ENCODE measurements around the gene PDE11A. TPM values are rescaled to one million over a fixed set of nuclear protein-coding genes. Genes with fewer than 3 reads are reported as not detected.

Gene PDE11A
- total RNA-seq, 1 experiment from 2014 or later, result 0.61 TPM

GRCh38 chr2:177783835-177784744 lies 288.5 kb downstream of the PDE11A start (continued):
- TF ChIP-seq EZH2phosphoT487 (IDR thresholded peaks at IDR 0.05; ENCODE audit: borderline replicate concordance) (no peak), ELF1 (IDR thresholded peaks at IDR 0.05; ENCODE audit: borderline replicate concordance, low read depth) (no peak), POLR2AphosphoS5 (IDR thresholded peaks at IDR 0.05; ENCODE audit: low read depth, low read length) (no peak), ZBTB33 (IDR thresholded peaks at IDR 0.05; ENCODE audit: extremely low read depth, insufficient replicate concordance, low read length) (no peak), SIN3A (IDR thresholded peaks at IDR 0.05; ENCODE audit: low read depth) (no peak), JUND (IDR thresholded peaks at IDR 0.05) (no peak), MAX (IDR thresholded peaks at IDR 0.05) (no peak), SRF (IDR thresholded peaks at IDR 0.05; ENCODE audit: low read depth) (no peak), YY1 (IDR thresholded peaks at IDR 0.05; ENCODE audit: extremely low read depth, insufficient replicate concordance, low read depth, low read length) (no peak), ATF3 (IDR thresholded peaks at IDR 0.05) (no peak), EGR1 (IDR thresholded peaks at IDR 0.05; ENCODE audit: low read depth) (no peak)

GRCh38 chr2:177783091-177783490 lies 289.5 kb downstream of the PDE11A start:
- no peak for ATAC-seq
- no TSS peak for BruUV-seq (replicated peaks)
- H3K27me3 ChIP-seq (ENCODE audit: insufficient read depth, low read length), result no peaks in the 10 kb centered on the region
- H3K9me3 ChIP-seq (ENCODE audit: control insufficient read depth in 1 of 2, insufficient read depth in 1 of 2, low read depth in 1 of 2, low read length in 2 of 2), result no peaks in the 10 kb centered on the region
- POLR2A ChIA-PET, result no interaction called here
- no peaks in the 10 kb centered on the region for H3K36me3 ChIP-seq (ENCODE audit: control insufficient read depth in 1 of 2, insufficient read depth in 2 of 2, low read length in 2 of 2)
- intact Hi-C loops (cut with micrococcal nuclease), result no loop called here
- H3K9ac ChIP-seq (ENCODE audit: low read length), result no peak overlapping the region
- no peak overlapping the region for H3K4me2 ChIP-seq (ENCODE audit: low read length)
- CTCF ChIA-PET, result no interaction called here
- no peak for DNase-seq (ENCODE audit: low read depth, low spot score)
- no peak for TF ChIP-seq MAX (IDR thresholded peaks at IDR 0.05)
- no peak for TF ChIP-seq CTCF (IDR thresholded peaks at IDR 0.05 in 2 of 3, conservative IDR thresholded peaks at IDR 0.05 in 1 of 3; ENCODE audit: borderline replicate concordance in 1 of 3, insufficient read depth in 1 of 3, low read depth in 2 of 3, low read length in 2 of 3)
- TF ChIP-seq ATF3 (IDR thresholded peaks at IDR 0.05), result no peak
- no peak for TF ChIP-seq POLR2AphosphoS5 (IDR thresholded peaks at IDR 0.05; ENCODE audit: low read depth, low read length)
- no peak for TF ChIP-seq YY1 (IDR thresholded peaks at IDR 0.05; ENCODE audit: extremely low read depth, insufficient replicate concordance, low read depth, low read length)
- no peak for TF ChIP-seq SIN3A (IDR thresholded peaks at IDR 0.05; ENCODE audit: low read depth)
- no peak for TF ChIP-seq SP1 (IDR thresholded peaks at IDR 0.05; ENCODE audit: low read depth)
- TF ChIP-seq POLR2A (IDR thresholded peaks at IDR 0.05; ENCODE audit: borderline replicate concordance, extremely low read depth, insufficient read depth, insufficient read length), result no peak
- TF ChIP-seq ELF1 (IDR thresholded peaks at IDR 0.05; ENCODE audit: borderline replicate concordance, low read depth), result no peak
- TF ChIP-seq ZNF274 (IDR thresholded peaks at IDR 0.05; ENCODE audit: low read depth, low read length), result no peak
- TF ChIP-seq EZH2phosphoT487 (IDR thresholded peaks at IDR 0.05; ENCODE audit: borderline replicate concordance), result no peak
- TF ChIP-seq JUND (IDR thresholded peaks at IDR 0.05), result no peak
- TF ChIP-seq ZFX (IDR thresholded peaks at IDR 0.05), result no peak
- no peak for TF ChIP-seq TCF7L2 (IDR thresholded peaks at IDR 0.05; ENCODE audit: borderline replicate concordance, extremely low read depth, insufficient read depth, insufficient read length)
- TF ChIP-seq RAD21 (IDR thresholded peaks at IDR 0.05; ENCODE audit: low read depth), result no peak
- no peaks in the 10 kb centered on the region for H4K20me1 ChIP-seq (ENCODE audit: insufficient read depth)
- no peak overlapping the region for H2AFZ ChIP-seq (ENCODE audit: low read depth, low read length, poor library complexity, severe bottlenecking)
- H3K4me1 ChIP-seq (ENCODE audit: control insufficient read depth in 1 of 2, insufficient read depth in 2 of 2, low read length in 2 of 2), result no peaks in the 10 kb centered on the region
- no peaks in the 10 kb centered on the region for H3K79me2 ChIP-seq (ENCODE audit: insufficient read depth, low read length)
- no peak overlapping the region for H3K4me3 ChIP-seq (replicated peaks in 1 of 2; ENCODE audit: low read depth in 1 of 2, low read length in 2 of 2)
- H3K9me2 ChIP-seq (ENCODE audit: insufficient read depth), result no peaks in the 10 kb centered on the region
- RAD21 ChIA-PET (ENCODE audit: low non-redundant PET in 1 of 2, low total read pairs in 2 of 2, uncharacterized antibody in 2 of 2, unreplicated experiment in 2 of 2), result no interaction called here
- no peak overlapping the region for H3K27ac ChIP-seq (ENCODE audit: low read depth, low read length)
